Astrocyte (in vitro differentiated cells and primary cell): Measurements from ENCODE around the gene ESD. TPM values are rescaled to one million over a fixed set of nuclear protein-coding genes. Genes with fewer than 3 reads are reported as not detected.

Source experiments
- DNase-seq: peaks from one replicate; pipeline ENCODE4 v3.0.0-alpha.2; 2010; ENCODE audit warnings: low read depth
- FAIRE-seq: peaks from 2 replicates; lab custom pipeline; 2011; peaks lifted over from hg19 to GRCh38; lab: Jason Lieb, UNC
- H2AFZ ChIP-seq: 2 replicates; pipeline ENCODE4 v1.6.0; 2012; ENCODE audit warnings: low read depth, low read length, inconsistent platforms
- H3K27ac ChIP-seq: 2 replicates; pipeline ENCODE4 v1.5.1; 2011; ENCODE audit warnings: low read depth, low read length, inconsistent platforms
- H3K27me3 ChIP-seq: 2 replicates; pipeline ENCODE4 v1.6.0; 2011; ENCODE audit warnings: low read length, inconsistent platforms; ENCODE audit not compliant: insufficient read depth
- H3K36me3 ChIP-seq: 2 replicates; pipeline ENCODE4 v1.5.1; 2011; ENCODE audit warnings: low read length, inconsistent platforms; ENCODE audit not compliant: insufficient read depth
- H3K4me1 ChIP-seq: 2 replicates; pipeline ENCODE4 v1.5.1; 2011; ENCODE audit warnings: low read length, inconsistent platforms; ENCODE audit not compliant: insufficient read depth
- H3K4me2 ChIP-seq: 2 replicates; pipeline ENCODE4 v1.6.0; 2012; ENCODE audit warnings: low read length, inconsistent platforms
- H3K4me3 ChIP-seq: 2 replicates; pipeline ENCODE4 v1.5.1; 2011; ENCODE audit warnings: low read depth, mild to moderate bottlenecking, low read length, inconsistent platforms; ENCODE audit not compliant: insufficient read depth
- H3K79me2 ChIP-seq: 2 replicates; pipeline ENCODE4 v1.6.0; 2012; ENCODE audit warnings: mild to moderate bottlenecking, low read length, inconsistent platforms; ENCODE audit not compliant: insufficient read depth
- H3K9ac ChIP-seq: 2 replicates; pipeline ENCODE4 v1.6.0; 2012; ENCODE audit warnings: mild to moderate bottlenecking, low read length, inconsistent platforms
- H3K9me3 ChIP-seq: 2 replicates; pipeline ENCODE4 v1.5.1; 2012; ENCODE audit warnings: low read depth, mild to moderate bottlenecking, low read length, inconsistent platforms; ENCODE audit not compliant: insufficient read depth
- H4K20me1 ChIP-seq: 2 replicates; pipeline ENCODE4 v1.6.0; 2012; ENCODE audit warnings: low read length, inconsistent platforms; ENCODE audit not compliant: insufficient read depth
- H3K27ac Mint-ChIP-seq: one replicate; pipeline ENCODE4 v1.8.0; 2021; ENCODE audit warnings: mild to moderate bottlenecking, mixed read lengths; ENCODE audit not compliant: unreplicated experiment
- H3K27me3 Mint-ChIP-seq: one replicate; pipeline ENCODE4 v1.8.0; 2021; ENCODE audit warnings: low read depth, mixed read lengths; ENCODE audit not compliant: unreplicated experiment
- H3K36me3 Mint-ChIP-seq: one replicate; pipeline ENCODE4 v1.8.0; 2021; ENCODE audit warnings: low read depth, mixed read lengths; ENCODE audit not compliant: unreplicated experiment
- H3K4me1 Mint-ChIP-seq: one replicate; pipeline ENCODE4 v1.8.0; 2021; ENCODE audit warnings: low read depth, mixed read lengths; ENCODE audit not compliant: unreplicated experiment
- H3K4me3 Mint-ChIP-seq: one replicate; pipeline ENCODE4 v1.8.0; 2021; ENCODE audit warnings: mild to moderate bottlenecking, moderate library complexity, mixed read lengths; ENCODE audit not compliant: unreplicated experiment
- H3K9me3 Mint-ChIP-seq: one replicate; pipeline ENCODE4 v1.8.0; 2021; ENCODE audit warnings: mild to moderate bottlenecking, mixed read lengths; ENCODE audit not compliant: unreplicated experiment
- EZH2 ChIP-seq: IDR thresholded peaks from 2 replicates; pipeline ENCODE4 v1.6.1; 2012; ENCODE audit warnings: mild to moderate bottlenecking, low read length, inconsistent platforms; ENCODE audit not compliant: insufficient read depth
- total RNA-seq: library from RNA; stranded (reverse); gene quantifications from 2 replicates; pipeline ENCODE4 v1.2.1, GENCODE V29; 2021
- TF ChIP-seq, protein P1 (sequence below): IDR thresholded peaks from 2 replicates; pipeline ENCODE4 v1.5.1; 2011; ENCODE audit warnings: low read depth, mild to moderate bottlenecking, inconsistent platforms, low read length, moderate library complexity; ENCODE audit not compliant: insufficient read depth

ESD gene
- total RNA-seq, 1 donor from 2014 or later: 91.3 TPM

- no peak overlapping the region for H3K9ac ChIP-seq
- H3K4me1 ChIP-seq: no peaks in the 10 kb centered on the region
- DNase-seq (no peak), FAIRE-seq (no peak)
- Mint-ChIP-seq H3K27ac (no peak overlapping the region), H3K36me3 (no peaks in the 10 kb centered on the region), H3K9me3 (no peaks in the 10 kb centered on the region), H3K4me3 (no peak overlapping the region), H3K4me1 (peaks cover 3% of the 10 kb centered on the region), H3K27me3 (no peaks in the 10 kb centered on the region)
- no peaks in the 10 kb centered on the region for H3K27me3 ChIP-seq
- no peak overlapping the region for H3K4me2 ChIP-seq
- no peaks in the 10 kb centered on the region for H3K9me3 ChIP-seq
- TF ChIP-seq EZH2: no peak
- TF ChIP-seq, protein P1, sequence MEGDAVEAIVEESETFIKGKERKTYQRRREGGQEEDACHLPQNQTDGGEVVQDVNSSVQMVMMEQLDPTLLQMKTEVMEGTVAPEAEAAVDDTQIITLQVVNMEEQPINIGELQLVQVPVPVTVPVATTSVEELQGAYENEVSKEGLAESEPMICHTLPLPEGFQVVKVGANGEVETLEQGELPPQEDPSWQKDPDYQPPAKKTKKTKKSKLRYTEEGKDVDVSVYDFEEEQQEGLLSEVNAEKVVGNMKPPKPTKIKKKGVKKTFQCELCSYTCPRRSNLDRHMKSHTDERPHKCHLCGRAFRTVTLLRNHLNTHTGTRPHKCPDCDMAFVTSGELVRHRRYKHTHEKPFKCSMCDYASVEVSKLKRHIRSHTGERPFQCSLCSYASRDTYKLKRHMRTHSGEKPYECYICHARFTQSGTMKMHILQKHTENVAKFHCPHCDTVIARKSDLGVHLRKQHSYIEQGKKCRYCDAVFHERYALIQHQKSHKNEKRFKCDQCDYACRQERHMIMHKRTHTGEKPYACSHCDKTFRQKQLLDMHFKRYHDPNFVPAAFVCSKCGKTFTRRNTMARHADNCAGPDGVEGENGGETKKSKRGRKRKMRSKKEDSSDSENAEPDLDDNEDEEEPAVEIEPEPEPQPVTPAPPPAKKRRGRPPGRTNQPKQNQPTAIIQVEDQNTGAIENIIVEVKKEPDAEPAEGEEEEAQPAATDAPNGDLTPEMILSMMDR: no peak
- no peak overlapping the region for H3K27ac ChIP-seq
- peaks cover 3% of the 10 kb centered on the region for H4K20me1 ChIP-seq
- H3K4me3 ChIP-seq: no peak overlapping the region
- H3K79me2 ChIP-seq: peaks cover 2% of the 10 kb centered on the region
- no peak overlapping the region for H2AFZ ChIP-seq
- peaks cover 64% of the 10 kb centered on the region for H3K36me3 ChIP-seq
These were observed 14.9 kb downstream of the ESD start for GRCh38 chr13:46782066-46782465.

DNA sequence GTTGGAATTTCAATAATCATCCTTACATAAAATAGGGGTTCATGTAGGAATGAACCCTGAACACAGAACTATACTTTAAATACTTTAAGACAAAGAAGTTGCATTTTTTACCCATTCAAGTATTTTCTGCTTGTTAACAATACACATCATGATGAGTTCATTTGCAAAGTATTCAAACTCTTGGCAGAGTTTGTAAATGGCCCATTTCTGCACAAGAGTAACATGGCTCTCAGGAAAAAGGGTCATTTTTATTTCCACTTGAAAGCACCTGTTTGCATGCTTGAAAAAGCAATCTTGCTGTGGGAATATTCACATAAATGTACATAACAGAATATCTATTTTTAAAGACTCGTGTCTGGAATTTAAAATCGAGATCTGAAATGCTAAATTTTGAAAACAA, 18.1 kb downstream of the ESD start:
- no peak overlapping the region for H3K4me3 Mint-ChIP-seq
- Histone ChIP-seq H3K4me3 (no peak overlapping the region), H2AFZ (no peak overlapping the region), H3K4me1 (no peaks in the 10 kb centered on the region), H3K27me3 (no peaks in the 10 kb centered on the region), H3K4me2 (no peak overlapping the region), H4K20me1 (peaks cover 3% of the 10 kb centered on the region), H3K27ac (peak overlapping the region; percentile 15), H3K36me3 (peaks cover 57% of the 10 kb centered on the region), H3K79me2 (no peaks in the 10 kb centered on the region), H3K9me3 (no peaks in the 10 kb centered on the region), H3K9ac (no peak overlapping the region)
- H3K4me1 Mint-ChIP-seq: peaks cover 3% of the 10 kb centered on the region
- DNase-seq: peak; percentile 70
- no peak overlapping the region for H3K27ac Mint-ChIP-seq
- no peaks in the 10 kb centered on the region for H3K36me3 Mint-ChIP-seq
- no peaks in the 10 kb centered on the region for H3K9me3 Mint-ChIP-seq
- no peak for FAIRE-seq
- TF ChIP-seq EZH2: no peak
- TF ChIP-seq, protein P1: no peak
- H3K27me3 Mint-ChIP-seq: no peaks in the 10 kb centered on the region

DNA sequence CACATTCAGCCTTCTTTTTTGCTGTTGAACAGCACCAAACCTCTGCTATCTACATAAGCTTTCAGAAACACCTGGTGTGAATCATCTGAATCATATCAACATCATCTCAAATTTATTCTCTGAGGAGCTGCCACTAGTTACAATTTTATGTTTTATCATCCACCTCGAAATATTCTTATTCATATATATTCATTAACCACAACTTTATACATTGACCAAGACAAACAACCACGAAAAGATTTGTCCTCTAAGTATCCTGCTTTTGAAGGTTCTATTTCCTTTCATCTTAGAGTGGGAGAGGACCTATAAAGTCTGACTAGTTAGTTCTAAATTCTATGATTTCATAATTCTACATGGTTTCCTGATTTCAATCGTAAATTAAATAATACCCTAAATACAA, 18.9 kb downstream of the ESD start:
- Mint-ChIP-seq H3K27ac (no peak overlapping the region), H3K4me1 (peaks cover 3% of the 10 kb centered on the region), H3K9me3 (no peaks in the 10 kb centered on the region), H3K36me3 (peaks cover 2% of the 10 kb centered on the region), H3K4me3 (no peak overlapping the region), H3K27me3 (no peaks in the 10 kb centered on the region)
- DNase-seq: peak; percentile 16
- no peak for TF ChIP-seq EZH2
- no peaks in the 10 kb centered on the region for H3K4me1 ChIP-seq
- H3K27me3 ChIP-seq: no peaks in the 10 kb centered on the region
- no peaks in the 10 kb centered on the region for H3K9me3 ChIP-seq
- H3K79me2 ChIP-seq: no peaks in the 10 kb centered on the region
- no peak overlapping the region for H3K4me3 ChIP-seq
- peaks cover 3% of the 10 kb centered on the region for H4K20me1 ChIP-seq
- no peak overlapping the region for H3K9ac ChIP-seq
- FAIRE-seq: no peak
- H3K4me2 ChIP-seq: no peak overlapping the region
- no peak overlapping the region for H2AFZ ChIP-seq
- H3K27ac ChIP-seq: peak overlapping the region; percentile 15
- H3K36me3 ChIP-seq: peaks cover 61% of the 10 kb centered on the region
